Stimulated activated CD4-positive, alpha-beta T cell treated with anti-CD3 and anti-CD28 coated beads, Interleukin-2, amount 100 ng/mL, for 24 hours (primary cell): ENCODE measurements around the gene TYROBP.
"Not testable (repeated sequence)": the region's sequence is repeated elsewhere in the genome, so short reads cannot be mapped to it uniquely, and the experiment has no call there.

Source experiments
- DNase-seq, 2 donors: peaks; one replicate each; pipeline ENCODE4 v3.0.0-alpha.2; 2020

Gene TYROBP

GRCh38 chr19:35931161-35931873 is 23.2 kb upstream of the TYROBP start:
- peak; percentile 99 for DNase-seq

- no peak for DNase-seq
These were observed 21.8 kb upstream of the TYROBP start for GRCh38 chr19:35929876-35930275.

- no peak for DNase-seq
These were observed 20.4 kb upstream of the TYROBP start for GRCh38 chr19:35928507-35928906.

GRCh38 chr19:35925501-35925900 is 17.4 kb upstream of the TYROBP start:
- no peak for DNase-seq

GRCh38 chr19:35921012-35921411 is 12.9 kb upstream of the TYROBP start:
- DNase-seq: no peak

GRCh38 chr19:35919306-35919705 is 11.2 kb upstream of the TYROBP start:
- DNase-seq: no peak

GRCh38 chr19:35915443-35915842 is 7.3 kb upstream of the TYROBP start:
- no peak for DNase-seq

GRCh38 chr19:35913589-35913988 is 5.5 kb upstream of the TYROBP start:
- no peak for DNase-seq

GRCh38 chr19:35911790-35912189 is 3.7 kb upstream of the TYROBP start:
- peak in 1 of 2 donors; percentile 37 for DNase-seq

- no peak for DNase-seq
These were observed 3.1 kb upstream of the TYROBP start for GRCh38 chr19:35911173-35911572.

- not testable (repeated sequence) for DNase-seq
These were observed 2.3 kb upstream of the TYROBP start for GRCh38 chr19:35910355-35910754.

GRCh38 chr19:35909684-35910035 is 1.6 kb upstream of the TYROBP start:
- DNase-seq: no peak

- no peak for DNase-seq
These were observed 1.0 kb upstream of the TYROBP start for GRCh38 chr19:35908973-35909683.

GRCh38 chr19:35907377-35907745 is 734 bp downstream of the TYROBP start:
- no peak for DNase-seq

- no peak for DNase-seq
These were observed 2.8 kb downstream of the TYROBP start for GRCh38 chr19:35905178-35905727.

GRCh38 chr19:35904311-35905068 is 3.6 kb downstream of the TYROBP start:
- DNase-seq: no peak

GRCh38 chr19:35903550-35904179 is 4.4 kb downstream of the TYROBP start:
- peak; percentile 82 to 89 for DNase-seq

- DNase-seq: no peak
These were observed 5.1 kb downstream of the TYROBP start for GRCh38 chr19:35902870-35903475.

- peak in 1 of 2 donors; percentile 42 for DNase-seq
These were observed 6.0 kb downstream of the TYROBP start, which contains the start of gene HCST for GRCh38 chr19:35901854-35902661. HCST (plus strand) TSS chr19:35902529; CDS start chr19:35902594, 65 bp downstream.

GRCh38 chr19:35901055-35901644 is 6.9 kb downstream of the TYROBP start:
- DNase-seq: no peak

- DNase-seq: peak; percentile 89
These were observed 8.4 kb downstream of the TYROBP start for GRCh38 chr19:35899547-35900214.
